Subcutaneous adipose tissue (tissue), 4 donors: ENCODE results near the gene ACTL8. TPM values are rescaled to one million over a fixed set of nuclear protein-coding genes. Genes with fewer than 3 reads are reported as not detected.

Experiments used
- CTCF ChIP-seq: fragments of 450-650 bp; IDR thresholded peaks from one replicate; pipeline ENCODE4 v1.5.1; 2016; ENCODE audit warnings: low read depth, mild to moderate bottlenecking, control low read depth, antibody characterized with exemption, moderate library complexity
- total RNA-seq, 4 donors: library from RNA; depleted of rRNA; stranded (reverse); fragments of >200 nt; gene quantifications; one replicate each; pipeline ENCODE4 v1.1.0, GENCODE V29; 2016

The ACTL8 gene
- total RNA-seq, 4 donors from 2014 or later: not detected

- no peak for TF ChIP-seq CTCF
Observed at GRCh38 chr1:17780916-17781315, 25.8 kb downstream of the ACTL8 start.

GRCh38 chr1:17789926-17790325, 34.8 kb downstream of the ACTL8 start:
- TF ChIP-seq CTCF: no peak

GRCh38 chr1:17790383-17791054, 35.4 kb downstream of the ACTL8 start:
- no peak for TF ChIP-seq CTCF

- TF ChIP-seq CTCF: no peak
Observed at GRCh38 chr1:17791055-17791390, 35.9 kb downstream of the ACTL8 start.

GRCh38 chr1:17791480-17791879, 36.3 kb downstream of the ACTL8 start:
- no peak for TF ChIP-seq CTCF

- TF ChIP-seq CTCF: no peak
Observed at GRCh38 chr1:17792421-17792820, 37.3 kb downstream of the ACTL8 start.

GRCh38 chr1:17795081-17795809, 40.1 kb downstream of the ACTL8 start:
- no peak for TF ChIP-seq CTCF
